GM21367 (cell line): Measurements from ENCODE around the gene PIEZO1.

Source experiments
- ATAC-seq: cut with Tn5 transposase; IDR thresholded peaks from one replicate; pipeline ENCODE4 v1.9.1; 2021; ENCODE audit not compliant: unreplicated experiment

The PIEZO1 gene

DNA sequence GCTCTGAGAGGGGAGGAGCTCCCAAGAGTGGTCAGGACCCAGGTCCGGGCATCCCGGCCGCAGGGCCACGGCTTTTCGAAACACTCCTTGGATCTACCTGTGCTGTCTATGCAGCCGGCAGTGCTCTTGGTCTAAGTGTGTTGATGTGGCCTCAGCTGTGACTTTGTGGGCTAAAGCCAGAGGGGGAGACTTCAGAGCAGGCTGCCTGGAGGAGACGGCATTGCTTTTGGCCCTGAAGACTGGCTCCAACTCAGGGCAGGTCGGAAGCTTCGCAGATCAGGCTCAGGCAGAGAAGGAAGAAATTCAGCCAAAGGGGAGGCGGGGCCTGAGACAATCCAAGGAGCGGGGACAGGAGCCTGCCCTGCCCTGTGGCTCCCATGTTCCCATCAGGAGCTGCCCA, 31.4 kb downstream of the PIEZO1 start:
- no peak for ATAC-seq

DNA sequence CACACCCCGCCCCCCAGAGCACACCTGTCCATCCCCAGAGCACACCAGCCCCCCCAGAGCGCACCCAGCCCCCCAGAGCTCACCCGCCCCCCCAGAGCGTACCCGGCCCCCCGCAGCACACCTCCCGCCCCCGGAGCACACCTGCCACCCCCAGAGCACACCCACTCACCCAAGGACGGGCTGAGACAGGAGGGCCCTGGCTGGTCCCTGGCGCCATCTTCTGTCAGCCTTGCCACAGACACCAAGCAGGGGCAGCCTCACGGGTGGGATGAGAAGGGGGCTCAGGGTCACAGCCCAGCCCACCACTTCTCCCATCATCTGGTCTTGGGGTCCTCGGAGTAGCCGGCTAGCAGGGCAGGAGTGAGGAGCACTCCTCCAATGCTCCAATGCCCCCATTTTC, 31.8 kb downstream of the PIEZO1 start:
- no peak for ATAC-seq

DNA sequence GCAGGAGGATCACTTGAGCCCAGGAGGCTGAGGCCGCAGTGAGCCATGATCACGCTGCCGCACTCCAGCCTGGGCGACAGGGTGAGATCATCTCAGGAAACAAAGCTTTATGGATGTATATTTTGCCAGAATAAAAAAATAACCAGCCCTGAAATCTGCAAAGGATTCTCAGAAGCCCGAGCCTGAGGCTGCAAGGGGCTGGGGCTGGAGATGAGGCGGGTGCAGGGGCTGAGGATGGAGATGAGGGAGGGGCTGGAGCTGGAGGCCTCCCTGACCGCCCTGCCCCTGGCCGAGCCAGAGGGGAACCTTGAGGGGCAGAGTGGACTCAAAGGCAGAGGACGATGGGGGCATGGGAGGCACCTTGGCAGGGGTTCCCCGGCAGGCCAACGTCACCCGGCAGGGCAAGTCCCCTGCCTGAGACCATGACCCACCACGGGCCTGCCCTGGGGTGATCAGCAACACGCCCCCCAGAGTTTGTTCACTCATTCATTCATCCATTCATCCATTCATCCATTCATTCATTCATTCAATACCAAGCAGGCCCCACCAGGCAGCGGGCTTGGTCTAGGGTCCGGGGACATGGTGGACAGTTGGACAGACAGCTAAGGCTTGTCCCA, 32.5 kb downstream of the PIEZO1 start:
- no peak for ATAC-seq

DNA sequence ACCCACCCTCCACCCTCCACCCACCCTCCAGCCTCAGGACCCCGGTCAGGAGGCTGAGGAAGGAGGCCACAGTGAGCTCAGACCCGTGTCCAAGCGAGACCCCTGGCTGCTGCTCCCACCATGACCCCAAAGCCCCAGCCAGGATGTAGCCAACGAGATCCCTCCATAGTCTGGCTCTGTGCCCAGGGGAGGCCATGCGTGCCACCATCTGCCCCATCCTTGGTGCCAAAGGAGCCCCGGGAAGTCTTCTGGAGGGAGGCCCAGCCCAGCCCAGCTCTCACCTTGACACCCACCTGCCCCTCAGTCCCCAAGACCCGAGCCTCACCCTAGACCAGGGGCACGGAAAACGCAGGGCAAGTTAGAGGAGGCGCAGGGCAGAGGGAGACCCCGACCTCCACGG, 34.2 kb downstream of the PIEZO1 start:
- no peak for ATAC-seq

DNA sequence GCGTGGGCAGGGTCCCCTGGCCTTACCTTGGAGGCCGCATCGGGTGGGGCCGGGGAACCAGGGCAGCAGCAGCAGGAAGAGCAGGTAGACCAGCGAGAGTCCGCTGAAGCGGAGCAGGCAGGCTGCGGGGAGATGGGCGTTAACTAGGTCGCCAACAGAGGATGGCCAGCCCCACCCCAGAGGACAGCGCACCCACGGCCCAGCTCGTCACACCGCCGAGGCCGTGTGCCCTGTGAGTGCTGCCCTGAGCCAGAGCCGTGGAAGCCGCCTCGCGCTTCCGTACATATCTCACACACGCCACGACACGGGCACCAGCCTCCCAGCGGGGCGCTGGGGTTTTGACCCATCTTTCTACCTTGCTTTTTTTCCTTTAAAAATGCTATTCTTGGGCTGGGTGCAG, 35.7 kb downstream of the PIEZO1 start:
- ATAC-seq: no peak

DNA sequence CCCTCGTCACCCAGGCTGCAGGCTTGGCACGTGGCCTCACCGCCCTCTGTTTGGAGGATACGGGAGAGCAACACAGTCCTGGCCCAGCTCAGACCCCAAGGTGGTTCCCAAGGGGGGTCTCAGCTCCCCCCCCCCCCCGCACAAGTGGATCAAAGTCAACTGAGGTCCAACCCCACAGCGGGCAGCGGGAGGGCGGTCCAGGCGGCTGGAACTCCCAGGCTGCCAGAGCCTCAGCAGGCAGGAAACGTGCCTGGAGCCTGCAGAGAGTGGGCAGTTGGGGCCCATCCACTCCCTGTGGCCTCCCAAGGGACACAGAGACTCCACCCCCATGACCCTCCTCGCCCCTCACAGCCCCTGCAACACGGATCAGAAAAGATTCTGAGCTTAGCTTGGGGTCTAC, 36.7 kb downstream of the PIEZO1 start:
- no peak for ATAC-seq

DNA sequence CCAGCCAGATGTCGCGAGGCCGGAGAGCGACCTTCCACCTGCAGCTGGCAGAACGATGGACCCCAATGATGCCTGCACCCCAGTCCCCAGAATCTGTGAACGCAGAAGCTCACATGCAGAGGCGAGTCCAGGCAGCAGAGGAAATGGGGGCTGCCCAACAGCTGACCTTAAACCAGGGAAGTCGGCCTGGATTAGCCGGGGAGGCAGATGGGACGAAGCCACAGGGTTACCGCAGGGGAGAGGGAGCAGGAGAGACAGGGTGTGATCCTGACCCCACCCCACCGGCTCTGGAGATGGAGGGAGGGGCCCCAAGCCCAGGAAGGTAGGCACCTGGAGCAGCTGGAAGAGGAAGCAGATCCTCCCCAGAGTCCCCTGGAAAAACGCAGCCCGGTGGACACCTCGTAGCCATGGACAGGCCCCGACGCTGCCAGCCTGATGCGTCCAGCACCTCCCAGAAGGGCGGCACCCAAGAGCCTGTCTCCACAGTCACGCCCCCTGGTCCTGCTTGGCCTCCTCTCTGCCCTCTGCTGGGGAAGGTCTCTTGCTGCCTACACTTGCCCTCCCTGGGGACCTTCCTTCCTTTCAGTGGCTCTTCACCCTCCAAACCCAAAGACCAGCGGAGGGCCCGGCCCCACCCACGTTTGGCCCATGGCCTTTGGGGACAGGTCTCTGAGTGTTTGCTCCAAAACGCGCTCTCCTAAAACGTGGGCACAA, 37.3 kb downstream of the PIEZO1 start:
- no peak for ATAC-seq

DNA sequence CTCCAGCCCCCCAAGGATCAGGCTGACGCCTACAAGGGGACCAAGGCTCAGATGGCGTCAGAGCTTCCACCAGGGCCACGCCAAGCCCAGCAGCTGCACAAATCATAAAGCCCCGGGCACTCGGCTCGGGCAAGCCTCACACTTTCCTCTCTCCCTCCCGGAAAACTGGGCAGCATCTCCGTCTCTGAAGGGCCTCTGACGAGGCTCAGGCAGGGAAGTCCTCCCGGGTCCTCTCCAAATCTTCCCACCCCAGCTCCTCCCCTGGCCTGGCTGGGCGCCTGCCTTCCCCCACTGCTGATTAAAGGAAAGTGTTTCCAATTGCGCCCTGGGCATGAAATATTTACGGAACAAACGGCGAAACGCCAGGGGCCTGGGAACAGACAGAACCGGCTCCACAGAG, 38.5 kb downstream of the PIEZO1 start:
- ATAC-seq: no peak

DNA sequence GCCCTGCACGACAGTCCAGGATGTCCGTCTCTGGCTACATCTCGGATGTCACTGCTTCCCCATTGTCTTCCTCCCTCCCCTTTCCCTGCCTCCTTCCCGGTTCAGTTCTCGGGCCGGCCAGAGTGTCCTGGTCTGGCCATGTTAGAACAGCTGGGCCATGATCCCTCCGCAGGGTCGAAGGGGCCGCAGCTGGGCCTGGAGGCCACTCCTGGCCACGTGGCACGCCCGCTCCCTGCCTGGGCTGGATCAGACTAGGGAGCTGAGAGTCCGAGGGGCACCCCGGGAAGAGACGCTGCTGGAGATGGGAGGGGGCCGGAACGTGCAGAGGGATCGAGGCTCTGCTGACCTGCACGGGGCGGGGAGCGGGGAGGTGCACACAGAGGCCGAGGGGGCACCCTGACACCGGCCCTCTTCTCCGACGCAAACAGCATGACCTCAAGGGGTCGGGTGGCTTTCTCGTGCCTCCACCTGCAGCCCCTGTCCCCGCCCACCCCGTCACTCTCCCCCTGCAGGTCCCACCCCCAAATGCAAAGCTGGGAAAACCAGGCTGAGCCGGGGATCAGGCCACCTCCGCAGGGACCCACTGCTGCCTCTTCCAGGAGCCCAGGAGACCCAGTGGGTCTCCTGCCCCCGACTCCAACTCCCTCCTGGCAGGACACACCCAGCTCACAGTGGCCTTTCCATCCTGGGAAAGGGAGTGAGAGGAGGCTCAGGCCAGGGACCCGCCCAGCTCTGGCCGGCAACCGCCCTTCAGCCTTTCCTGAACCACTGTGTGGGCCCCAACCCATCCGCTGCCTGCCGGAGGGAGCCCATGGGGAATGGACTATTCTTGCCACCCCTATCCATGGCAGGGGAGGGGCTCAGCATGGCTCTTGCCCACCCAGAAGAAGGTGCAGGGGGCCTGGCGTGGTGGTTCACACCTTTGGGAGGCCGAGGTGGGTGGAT, 40.2 kb downstream of the PIEZO1 start:
- ATAC-seq: no peak

DNA sequence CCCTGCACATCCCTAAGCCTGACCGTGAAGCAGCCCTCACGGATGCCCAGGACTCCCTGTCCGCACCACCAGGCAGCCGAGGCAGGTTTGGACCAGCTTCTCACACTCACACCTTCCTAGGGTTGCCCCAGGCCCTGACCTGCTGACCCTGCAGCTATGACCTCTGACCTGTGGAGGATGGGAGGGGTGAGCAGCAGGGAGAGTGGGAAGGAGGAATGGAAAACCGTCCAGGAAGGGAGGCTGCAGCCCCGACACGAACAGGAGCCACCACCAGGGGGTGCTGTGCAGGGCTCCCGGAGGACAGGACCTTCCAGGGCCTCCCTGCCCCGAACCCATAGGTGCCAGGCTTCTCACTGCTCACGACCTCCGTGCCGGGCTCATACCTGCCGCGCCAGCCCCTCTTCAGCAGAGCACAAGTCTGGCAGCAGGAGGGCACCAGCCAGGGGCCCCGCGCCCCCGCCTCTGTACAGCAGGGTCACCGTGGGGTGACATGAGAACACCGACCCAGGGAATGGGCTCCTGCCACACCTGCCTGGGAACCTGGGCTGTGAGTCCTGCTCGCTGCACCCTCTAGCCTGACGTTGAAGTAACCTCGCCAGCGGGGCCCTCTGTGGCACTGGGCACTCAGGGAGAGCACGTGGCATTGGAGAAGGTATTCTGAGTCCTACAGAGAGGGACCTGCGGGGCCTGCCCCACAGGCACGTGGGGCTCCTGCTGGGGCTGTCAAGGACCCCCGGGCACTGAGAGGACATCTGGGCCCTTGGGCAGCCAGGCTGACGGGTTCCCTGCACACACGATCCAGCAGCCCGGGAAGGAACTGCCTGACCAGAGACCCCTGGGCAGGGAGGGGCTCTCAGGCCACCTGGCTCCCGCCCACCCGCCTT, 41.1 kb downstream of the PIEZO1 start:
- no peak for ATAC-seq

DNA sequence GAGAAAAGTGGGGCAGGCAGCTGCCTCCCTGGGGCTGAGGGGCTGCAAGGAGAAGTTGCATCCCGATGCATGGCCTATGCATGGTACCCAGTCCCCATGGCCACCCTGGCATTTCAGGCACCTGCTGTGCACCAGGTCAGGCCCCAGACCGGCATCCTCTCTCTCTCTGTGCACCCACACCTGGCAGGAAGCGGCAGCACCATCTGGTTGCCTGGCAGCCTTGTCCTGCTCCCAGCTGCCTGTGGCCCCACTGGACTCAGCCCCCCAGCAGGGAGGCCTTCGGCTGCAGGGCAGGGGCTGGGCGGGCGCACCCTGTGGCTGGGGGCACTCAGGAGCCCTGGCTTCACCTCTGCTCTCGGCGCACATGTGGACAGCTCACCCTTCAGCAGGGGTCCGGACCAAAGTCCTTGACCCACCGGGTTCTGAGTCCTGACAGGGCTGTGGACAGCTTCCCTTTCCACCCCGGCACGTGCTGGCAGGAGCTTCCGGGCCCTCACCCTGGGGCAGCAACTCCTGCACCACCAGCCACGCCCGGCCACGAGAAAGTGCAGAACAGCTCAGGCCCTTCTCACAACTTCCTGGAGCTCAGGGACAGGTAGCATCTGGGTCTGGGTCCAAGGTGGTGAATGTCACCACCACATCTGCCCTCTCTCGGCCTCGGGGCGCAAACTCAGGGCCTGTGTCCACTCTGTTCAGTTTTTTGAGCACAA, 42.0 kb downstream of the PIEZO1 start:
- ATAC-seq: no peak

DNA sequence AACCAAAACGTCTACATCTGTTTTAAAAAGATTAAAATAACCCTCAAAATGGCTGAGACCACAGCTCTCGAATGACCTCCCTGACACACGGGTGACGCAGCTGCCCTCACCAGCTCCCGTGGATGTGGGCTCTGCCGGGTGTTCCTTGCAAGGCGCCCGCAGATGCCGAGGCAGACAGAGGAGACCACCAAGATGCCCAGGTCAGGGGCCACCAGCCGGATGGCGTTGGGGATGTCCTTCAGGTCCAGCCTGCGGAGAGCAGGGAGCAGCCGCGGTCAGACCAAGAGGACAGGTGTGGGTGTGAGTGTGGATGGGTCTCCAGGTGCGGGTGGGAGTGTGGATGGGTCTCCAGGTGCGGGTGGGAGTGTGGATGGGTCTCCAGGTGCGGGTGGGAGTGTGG, 43.7 kb downstream of the PIEZO1 start:
- no peak for ATAC-seq

DNA sequence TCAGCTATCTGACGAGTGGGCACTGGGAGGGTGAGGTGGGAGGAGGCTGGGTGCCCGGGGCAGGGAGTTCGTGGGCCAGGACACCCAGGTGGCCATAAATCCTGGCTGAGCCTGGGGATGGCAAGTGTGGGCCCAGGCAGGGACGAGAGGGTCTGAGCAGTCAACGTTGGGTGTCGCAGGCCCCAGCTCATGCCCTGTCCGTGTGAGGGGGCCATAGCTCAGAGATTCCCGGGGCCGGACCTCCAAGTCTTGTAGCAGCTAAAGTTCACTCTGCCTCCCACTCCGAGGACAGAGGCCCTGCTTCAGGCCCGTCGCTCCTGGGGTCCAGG, 44.3 kb downstream of the PIEZO1 start:
- no peak for ATAC-seq

DNA sequence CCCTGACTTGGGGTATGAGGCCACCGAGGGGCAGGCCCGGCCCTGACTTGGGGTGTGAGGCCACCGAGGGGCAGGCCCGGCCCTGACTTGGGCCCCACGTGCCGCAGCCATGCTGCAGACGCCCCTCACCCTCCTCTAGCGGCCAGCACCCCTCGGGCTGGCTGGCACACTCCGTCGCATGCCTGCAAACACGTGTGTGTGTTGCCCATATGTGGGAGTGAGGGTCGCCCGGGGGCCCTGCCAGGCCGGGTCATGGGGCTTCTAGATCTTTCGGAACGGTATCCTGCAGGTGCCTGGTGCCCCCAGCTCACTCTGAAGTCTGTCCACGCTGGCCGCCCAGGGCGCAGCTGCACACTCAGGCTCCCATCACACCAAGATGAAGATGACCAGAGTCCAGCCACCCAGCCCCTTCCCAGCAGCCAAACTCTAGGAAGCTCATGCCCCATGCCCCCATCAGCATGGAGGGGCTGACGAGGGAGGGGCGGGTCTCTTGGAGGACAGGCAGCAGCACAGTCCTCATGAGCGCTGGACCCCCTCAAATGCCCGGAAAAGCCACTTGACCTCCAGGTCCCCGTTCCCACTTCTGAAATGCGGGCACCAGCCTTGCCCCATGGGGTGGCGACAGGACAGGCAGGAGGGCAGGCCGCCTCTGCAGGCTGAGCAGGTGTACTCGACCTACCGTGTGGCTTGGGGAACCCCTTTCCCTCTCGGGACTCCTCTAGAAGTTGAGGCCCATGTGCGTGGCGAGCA, 44.9 kb downstream of the PIEZO1 start:
- ATAC-seq: no peak

DNA sequence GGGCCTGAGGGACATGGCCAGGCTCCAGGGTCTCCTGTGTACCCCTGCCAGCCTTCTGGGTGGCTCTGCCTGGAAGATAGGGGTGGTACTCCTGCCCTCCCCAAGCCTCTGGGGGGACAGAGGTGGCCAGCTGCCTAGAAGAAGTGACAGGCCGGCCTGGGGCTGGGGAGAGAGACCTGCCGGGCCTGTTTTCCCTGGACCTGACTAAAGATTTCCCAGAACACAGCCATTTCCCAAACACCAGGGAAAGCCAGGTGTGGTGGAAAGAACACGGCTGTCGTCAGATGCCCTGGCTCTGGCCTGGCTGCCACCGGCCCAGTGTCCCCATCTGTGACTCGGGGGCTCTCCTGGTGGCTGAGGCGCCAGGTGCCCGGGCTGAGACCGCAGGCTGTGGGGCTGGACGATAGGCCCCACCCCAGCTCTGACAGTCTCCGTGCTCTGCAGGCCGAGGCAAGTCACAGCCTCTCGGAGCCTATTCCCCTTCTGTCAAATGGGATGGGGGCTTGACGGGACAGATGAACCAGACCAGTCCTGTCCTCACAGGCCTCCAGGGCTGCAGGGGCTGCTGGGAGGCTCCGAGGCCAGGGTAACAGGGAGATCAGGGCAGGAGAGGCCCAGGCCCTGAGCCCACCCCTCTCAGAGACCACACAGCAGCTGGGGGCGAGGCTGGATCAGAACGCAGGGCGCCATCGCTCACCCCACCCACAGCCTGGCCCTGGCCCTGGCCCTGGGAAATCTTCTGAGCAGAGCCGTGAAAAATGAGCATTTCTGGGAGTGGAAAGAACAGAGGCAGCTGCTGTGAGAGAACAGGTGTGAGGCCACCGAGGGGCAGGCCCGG, 45.7 kb downstream of the PIEZO1 start:
- ATAC-seq: no peak

DNA sequence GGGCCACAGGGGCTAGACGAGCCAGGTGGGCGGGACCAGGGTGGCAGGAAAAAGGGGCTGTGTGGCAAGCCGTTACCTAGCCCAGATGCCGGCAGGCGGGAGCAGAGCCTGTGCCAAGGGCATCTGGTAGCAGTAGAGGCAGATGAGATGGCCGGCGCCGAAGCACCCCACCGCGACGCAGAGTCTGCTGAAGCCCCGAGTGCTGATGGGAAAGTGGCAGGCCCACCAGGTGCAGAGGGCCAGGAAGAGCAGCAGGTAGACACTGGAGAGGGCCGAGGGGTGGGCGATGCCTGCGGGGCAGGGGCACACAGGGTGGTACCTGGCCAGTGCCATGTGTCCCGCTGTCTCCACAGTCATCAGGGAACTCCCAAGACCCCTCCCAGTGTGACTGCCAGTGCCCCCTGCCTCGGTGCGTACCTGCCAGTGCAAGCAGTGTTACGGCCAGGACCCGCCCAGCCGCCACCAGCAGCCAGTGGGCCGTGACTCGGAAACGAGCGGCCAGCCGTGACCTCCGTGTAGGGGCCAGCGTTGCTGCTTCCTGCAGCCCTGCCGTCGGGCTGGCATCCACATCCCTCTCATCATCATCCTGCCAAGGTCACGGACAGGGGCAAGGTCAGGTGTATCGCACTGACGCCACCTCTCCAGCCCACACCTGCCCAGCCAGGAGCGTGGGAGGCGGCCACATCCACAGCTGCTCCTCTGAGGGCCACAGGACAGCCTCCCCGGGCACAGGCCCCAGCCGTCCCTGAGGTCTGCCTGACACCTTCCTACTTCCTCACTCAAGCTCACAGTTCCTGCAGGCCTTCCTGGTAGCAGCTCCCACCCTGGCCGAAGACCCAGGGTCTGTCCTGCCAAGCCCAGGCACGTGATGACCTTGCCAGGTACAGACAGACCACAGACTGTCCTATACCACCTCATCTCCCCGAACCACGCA, 46.6 kb downstream of the PIEZO1 start:
- ATAC-seq: no peak

DNA sequence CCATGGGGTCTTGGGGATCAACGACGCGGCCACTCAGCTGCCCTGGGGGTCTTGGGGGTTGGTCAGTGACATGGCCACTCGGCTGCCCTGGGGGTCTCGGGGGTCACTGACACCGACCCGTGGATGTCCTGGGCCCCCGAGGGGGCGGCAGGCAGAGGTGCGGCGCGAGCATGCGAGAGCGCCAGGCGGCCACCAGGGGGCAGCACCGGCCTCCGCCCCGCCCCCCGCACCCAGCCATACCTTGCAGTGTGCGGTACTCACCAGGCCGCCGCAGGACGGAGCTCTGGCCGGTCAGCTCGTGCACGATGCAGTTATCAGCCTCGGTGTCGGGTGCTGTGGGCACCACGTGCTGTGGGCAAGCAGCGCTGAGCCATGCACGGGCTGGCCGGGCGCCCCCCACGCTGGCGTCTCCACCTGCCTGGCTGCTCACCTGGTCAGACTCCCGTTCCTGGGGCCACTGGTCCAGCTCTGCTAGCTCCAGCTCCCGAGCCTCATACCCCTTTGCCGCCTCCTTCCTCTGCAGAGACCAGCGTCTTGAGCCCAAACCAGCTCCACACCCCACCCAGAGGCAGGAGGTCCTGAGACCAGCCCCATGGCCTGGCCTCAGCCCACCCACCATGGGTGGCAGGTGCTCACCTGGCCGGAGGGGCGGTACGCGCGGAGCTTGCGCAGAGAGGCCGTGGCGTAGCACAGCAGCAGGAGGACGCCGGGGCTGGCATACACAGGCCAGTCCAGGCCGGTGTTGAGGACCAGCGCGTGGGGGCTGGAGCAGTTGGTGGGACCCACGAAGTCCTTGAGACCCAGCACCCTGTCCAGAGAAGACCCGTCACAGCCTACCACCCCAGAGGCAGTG, 47.5 kb downstream of the PIEZO1 start:
- ATAC-seq: no peak
